NCI-H2227 (cell line): ENCODE results near the gene KCNIP1.
A peak's percentile ranks its signal among the peaks of the same experiment; 100 is the strongest.

Experiments
- DNase-seq: peaks from one replicate; lab custom pipeline; 2025; ENCODE audit not compliant: unreplicated experiment; lab: John Stamatoyannopoulos, UW

KCNIP1 gene

GRCh38 chr5:170503990-170504596 is at the start of gene KCNIP1:
KCNIP1 (plus strand) TSS chr5:170504020.
- peak; percentile 62 for DNase-seq

GRCh38 chr5:170463426-170463825 is 40.4 kb upstream of the KCNIP1 start:
- no peak for DNase-seq

GRCh38 chr5:170464280-170465127 is 39.3 kb upstream of the KCNIP1 start:
- no peak for DNase-seq

GRCh38 chr5:170466553-170466952 is 37.3 kb upstream of the KCNIP1 start:
- no peak for DNase-seq

GRCh38 chr5:170466988-170467707 is 36.7 kb upstream of the KCNIP1 start:
- no peak for DNase-seq

- DNase-seq, result no peak
These were observed 35.1 kb upstream of the KCNIP1 start for GRCh38 chr5:170468633-170469285.

GRCh38 chr5:170469414-170469813 is 34.4 kb upstream of the KCNIP1 start:
- DNase-seq, result no peak

GRCh38 chr5:170470275-170470674 is 33.5 kb upstream of the KCNIP1 start:
- DNase-seq, result no peak

GRCh38 chr5:170470808-170471404 is 32.9 kb upstream of the KCNIP1 start:
- DNase-seq, result no peak

- DNase-seq, result no peak
These were observed 32.2 kb upstream of the KCNIP1 start for GRCh38 chr5:170471551-170472178.

- no peak for DNase-seq
These were observed 30.2 kb upstream of the KCNIP1 start for GRCh38 chr5:170473642-170474041.

GRCh38 chr5:170474489-170475274 is 29.1 kb upstream of the KCNIP1 start:
- DNase-seq, result no peak

GRCh38 chr5:170475294-170476000 is 28.4 kb upstream of the KCNIP1 start:
- DNase-seq, result no peak

- no peak for DNase-seq
These were observed 27.1 kb upstream of the KCNIP1 start for GRCh38 chr5:170476704-170477103.

- no peak for DNase-seq
These were observed 25.9 kb upstream of the KCNIP1 start for GRCh38 chr5:170477906-170478305.

- no peak for DNase-seq
These were observed 25.5 kb upstream of the KCNIP1 start for GRCh38 chr5:170478306-170478705.

- DNase-seq, result no peak
These were observed 24.3 kb upstream of the KCNIP1 start for GRCh38 chr5:170479484-170479883.

- DNase-seq, result no peak
These were observed 23.6 kb upstream of the KCNIP1 start for GRCh38 chr5:170480260-170480659.

- DNase-seq, result no peak
These were observed 22.0 kb upstream of the KCNIP1 start for GRCh38 chr5:170481849-170482248.
